AG20443 (cell line): ENCODE data around the gene DNAH17.

Experiments used
- DNase-seq: peaks from one replicate; pipeline ENCODE4 v3.0.0; 2012; ENCODE audit warnings: low spot score, mixed read lengths

The DNAH17 gene

GRCh38 chr17:78390241-78391050, 186.8 kb downstream of the DNAH17 start:
- peak; percentile 88 for DNase-seq

- DNase-seq, result no peak
Measured at GRCh38 chr17:78387977-78388941, 188.9 kb downstream of the DNAH17 start.

- DNase-seq, result no peak
Measured at GRCh38 chr17:78384479-78385175, 192.6 kb downstream of the DNAH17 start.

GRCh38 chr17:78383725-78384471, 193.3 kb downstream of the DNAH17 start:
- peak; percentile 93 for DNase-seq

GRCh38 chr17:78381601-78382232, 195.5 kb downstream of the DNAH17 start:
- DNase-seq, result no peak

GRCh38 chr17:78380370-78380769, 196.8 kb downstream of the DNAH17 start:
- DNase-seq, result no peak

GRCh38 chr17:78379131-78379491, 198.1 kb downstream of the DNAH17 start:
- DNase-seq, result peak; percentile 45

GRCh38 chr17:78378225-78379130, 198.7 kb downstream of the DNAH17 start, which contains the start of gene PGS1:
TSS of gene PGS1 (plus strand) at chr17:78378649. CDS start at chr17:78378666, 17 bp downstream.
- peak; percentile 84 for DNase-seq

GRCh38 chr17:78377858-78378224, 199.4 kb downstream of the DNAH17 start:
- no peak for DNase-seq

GRCh38 chr17:78376161-78376560, 201.0 kb downstream of the DNAH17 start:
- DNase-seq, result no peak

- peak; percentile 80 for DNase-seq
Measured at GRCh38 chr17:78375401-78376151, 201.6 kb downstream of the DNAH17 start.

- peak; percentile 67 for DNase-seq
Measured at GRCh38 chr17:78374631-78375274, 202.4 kb downstream of the DNAH17 start.

GRCh38 chr17:78374189-78374588, 203.0 kb downstream of the DNAH17 start:
- DNase-seq, result no peak
